ENCODE measurements around the gene NMD3.
A peak's percentile ranks its signal among the peaks of the same experiment; 100 is the strongest.

Gene NMD3

GRCh38 chr3:161212906-161213305 is 8.2 kb upstream of the NMD3 start:
- H3K27me3 Mint-ChIP-seq = peaks cover 18% of the 10 kb centered on the region
- DNase-seq (ENCODE audit: low spot score in 2 of 2) (no peak), ATAC-seq (replicated peaks; ENCODE audit: extremely low read depth, poor library complexity, severe bottlenecking) (no peak)
- no peaks in the 10 kb centered on the region for H3K36me3 Mint-ChIP-seq (ENCODE audit: insufficient read depth)
- H3K9me3 Mint-ChIP-seq = no peaks in the 10 kb centered on the region
- no peak overlapping the region for H3K27ac Mint-ChIP-seq (ENCODE audit: low read depth)
- H3K4me1 Mint-ChIP-seq = no peaks in the 10 kb centered on the region
- H3K4me3 Mint-ChIP-seq = no peak overlapping the region

GRCh38 chr3:161213644-161214043 is 7.5 kb upstream of the NMD3 start:
- Mint-ChIP-seq H3K4me1 (no peaks in the 10 kb centered on the region), H3K27me3 (peaks cover 18% of the 10 kb centered on the region), H3K36me3 (ENCODE audit: insufficient read depth) (no peaks in the 10 kb centered on the region), H3K27ac (ENCODE audit: low read depth) (no peak overlapping the region), H3K9me3 (no peaks in the 10 kb centered on the region), H3K4me3 (no peak overlapping the region)
- DNase-seq (ENCODE audit: low spot score in 2 of 2) = no peak
- no peak for ATAC-seq (replicated peaks; ENCODE audit: extremely low read depth, poor library complexity, severe bottlenecking)

GRCh38 chr3:161215185-161215584 is 5.9 kb upstream of the NMD3 start:
- Mint-ChIP-seq H3K9me3 (no peaks in the 10 kb centered on the region), H3K4me3 (no peak overlapping the region), H3K36me3 (ENCODE audit: insufficient read depth) (no peaks in the 10 kb centered on the region), H3K4me1 (peaks cover 2% of the 10 kb centered on the region), H3K27ac (ENCODE audit: low read depth) (no peak overlapping the region), H3K27me3 (peaks cover 18% of the 10 kb centered on the region)
- ATAC-seq (replicated peaks; ENCODE audit: extremely low read depth, poor library complexity, severe bottlenecking) (no peak), DNase-seq (ENCODE audit: low spot score in 2 of 2) (no peak)

- H3K36me3 Mint-ChIP-seq (ENCODE audit: insufficient read depth) = peaks cover 2% of the 10 kb centered on the region
- H3K4me1 Mint-ChIP-seq = peaks cover 8% of the 10 kb centered on the region
- H3K9me3 Mint-ChIP-seq = no peaks in the 10 kb centered on the region
- peaks cover 18% of the 10 kb centered on the region for H3K27me3 Mint-ChIP-seq
- H3K27ac Mint-ChIP-seq (ENCODE audit: low read depth) = no peak overlapping the region
- no peak overlapping the region for H3K4me3 Mint-ChIP-seq
- ATAC-seq (replicated peaks; ENCODE audit: extremely low read depth, poor library complexity, severe bottlenecking) (no peak), DNase-seq (ENCODE audit: low spot score in 2 of 2) (no peak)
These were observed 3.6 kb upstream of the NMD3 start for GRCh38 chr3:161217496-161217895.

- Mint-ChIP-seq H3K36me3 (ENCODE audit: insufficient read depth) (peaks cover 4% of the 10 kb centered on the region), H3K9me3 (no peaks in the 10 kb centered on the region), H3K27me3 (peaks cover 16% of the 10 kb centered on the region), H3K4me1 (peaks cover 13% of the 10 kb centered on the region), H3K27ac (ENCODE audit: low read depth) (no peak overlapping the region), H3K4me3 (peak overlapping the region; percentile 88)
- no peak for ATAC-seq (replicated peaks; ENCODE audit: extremely low read depth, poor library complexity, severe bottlenecking)
- no peak for DNase-seq (ENCODE audit: low spot score in 2 of 2)
These were observed 1.6 kb upstream of the NMD3 start for GRCh38 chr3:161219495-161219894.

- no peaks in the 10 kb centered on the region for H3K9me3 Mint-ChIP-seq
- no peaks in the 10 kb centered on the region for H3K27me3 Mint-ChIP-seq
- peak overlapping the region; percentile 97 for H3K27ac Mint-ChIP-seq (ENCODE audit: low read depth)
- peak overlapping the region; percentile 88 for H3K4me3 Mint-ChIP-seq
- H3K4me1 Mint-ChIP-seq = peaks cover 16% of the 10 kb centered on the region
- DNase-seq (ENCODE audit: low spot score in 2 of 2) (no peak), ATAC-seq (replicated peaks; ENCODE audit: extremely low read depth, poor library complexity, severe bottlenecking) (no peak)
- H3K36me3 Mint-ChIP-seq (ENCODE audit: insufficient read depth) = peaks cover 18% of the 10 kb centered on the region
These were observed 892 bp downstream of the NMD3 start for GRCh38 chr3:161221806-161222600.

GRCh38 chr3:161222662-161223061 is 1.6 kb downstream of the NMD3 start:
- Mint-ChIP-seq H3K27ac (ENCODE audit: low read depth) (peak overlapping the region; percentile 97), H3K36me3 (ENCODE audit: insufficient read depth) (peaks cover 21% of the 10 kb centered on the region), H3K4me3 (peak overlapping the region; percentile 88), H3K9me3 (no peaks in the 10 kb centered on the region), H3K27me3 (no peaks in the 10 kb centered on the region), H3K4me1 (peaks cover 16% of the 10 kb centered on the region)
- no peak for ATAC-seq (replicated peaks; ENCODE audit: extremely low read depth, poor library complexity, severe bottlenecking)
- no peak for DNase-seq (ENCODE audit: low spot score in 2 of 2)

GRCh38 chr3:161224786-161225185 is 3.7 kb downstream of the NMD3 start:
- Mint-ChIP-seq H3K9me3 (no peaks in the 10 kb centered on the region), H3K4me3 (no peak overlapping the region), H3K4me1 (peaks cover 16% of the 10 kb centered on the region), H3K27me3 (no peaks in the 10 kb centered on the region), H3K27ac (ENCODE audit: low read depth) (no peak overlapping the region), H3K36me3 (ENCODE audit: insufficient read depth) (peaks cover 21% of the 10 kb centered on the region)
- no peak for ATAC-seq (replicated peaks; ENCODE audit: extremely low read depth, poor library complexity, severe bottlenecking)
- DNase-seq (ENCODE audit: low spot score in 2 of 2) = no peak

GRCh38 chr3:161230621-161231171 is 9.6 kb downstream of the NMD3 start:
- no peak for DNase-seq (ENCODE audit: low spot score in 2 of 2)
- ATAC-seq (replicated peaks; ENCODE audit: extremely low read depth, poor library complexity, severe bottlenecking) = no peak
- Mint-ChIP-seq H3K27ac (ENCODE audit: low read depth) (no peak overlapping the region), H3K4me1 (no peaks in the 10 kb centered on the region), H3K27me3 (no peaks in the 10 kb centered on the region), H3K36me3 (ENCODE audit: insufficient read depth) (peaks cover 30% of the 10 kb centered on the region), H3K4me3 (no peak overlapping the region), H3K9me3 (no peaks in the 10 kb centered on the region)

- H3K27ac Mint-ChIP-seq (ENCODE audit: low read depth) = no peak overlapping the region
- H3K4me3 Mint-ChIP-seq = no peak overlapping the region
- peaks cover 5% of the 10 kb centered on the region for H3K4me1 Mint-ChIP-seq
- DNase-seq (ENCODE audit: low spot score in 2 of 2) (no peak), ATAC-seq (replicated peaks; ENCODE audit: extremely low read depth, poor library complexity, severe bottlenecking) (no peak)
- H3K36me3 Mint-ChIP-seq (ENCODE audit: insufficient read depth) = peaks cover 27% of the 10 kb centered on the region
- H3K9me3 Mint-ChIP-seq = no peaks in the 10 kb centered on the region
- H3K27me3 Mint-ChIP-seq = no peaks in the 10 kb centered on the region
These were observed 10.8 kb downstream of the NMD3 start for GRCh38 chr3:161231861-161232260.

- ATAC-seq (replicated peaks; ENCODE audit: extremely low read depth, poor library complexity, severe bottlenecking) = no peak
- no peaks in the 10 kb centered on the region for H3K9me3 Mint-ChIP-seq
- H3K27ac Mint-ChIP-seq (ENCODE audit: low read depth) = no peak overlapping the region
These were observed 12.4 kb downstream of the NMD3 start for GRCh38 chr3:161233557-161233956.

GRCh38 chr3:161236240-161236639 is 15.1 kb downstream of the NMD3 start:
- Mint-ChIP-seq H3K4me3 (no peak overlapping the region), H3K27me3 (no peaks in the 10 kb centered on the region), H3K36me3 (ENCODE audit: insufficient read depth) (peaks cover 46% of the 10 kb centered on the region), H3K9me3 (no peaks in the 10 kb centered on the region), H3K27ac (ENCODE audit: low read depth) (no peak overlapping the region), H3K4me1 (peaks cover 5% of the 10 kb centered on the region)
- ATAC-seq (replicated peaks; ENCODE audit: extremely low read depth, poor library complexity, severe bottlenecking) = no peak
- no peak for DNase-seq (ENCODE audit: low spot score in 2 of 2)

More at GRCh38 chr3:161233557-161233956, 12.4 kb downstream of the NMD3 start:
- Mint-ChIP-seq H3K27me3 (no peaks in the 10 kb centered on the region), H3K4me3 (no peak overlapping the region), H3K4me1 (peaks cover 5% of the 10 kb centered on the region), H3K36me3 (ENCODE audit: insufficient read depth) (peaks cover 34% of the 10 kb centered on the region)
- no peak for DNase-seq (ENCODE audit: low spot score in 2 of 2)

- Mint-ChIP-seq H3K4me3 (no peak overlapping the region), H3K36me3 (ENCODE audit: insufficient read depth) (peaks cover 51% of the 10 kb centered on the region), H3K9me3 (no peaks in the 10 kb centered on the region), H3K27me3 (no peaks in the 10 kb centered on the region), H3K4me1 (peaks cover 5% of the 10 kb centered on the region), H3K27ac (ENCODE audit: low read depth) (no peak overlapping the region)
- DNase-seq (ENCODE audit: low spot score in 2 of 2) (no peak), ATAC-seq (replicated peaks; ENCODE audit: extremely low read depth, poor library complexity, severe bottlenecking) (no peak)
These were observed 18.6 kb downstream of the NMD3 start for GRCh38 chr3:161239700-161240099.

Measured in central memory CD8-positive, alpha-beta T cell (primary cell).